Kidney (tissue), 14 donors: ENCODE results near the gene KRT31. TPM values are rescaled to one million over a fixed set of nuclear protein-coding genes. Genes with fewer than 3 reads are reported as not detected.

Experiments used
- DNase-seq, 5 donors: peaks; one replicate each; pipeline ENCODE4 v3.0.0-alpha.2; 2013 to 2020
- FAIRE-seq: peaks from 2 replicates; lab custom pipeline; 2012; peaks lifted over from hg19 to GRCh38; lab: Jason Lieb, UNC
- H3K27ac ChIP-seq, 2 donors: one replicate each; pipeline ENCODE4 v1.7.0; 2013; ENCODE audit warnings: low read depth in 2 of 2, low read length in 2 of 2, inconsistent platforms in 1 of 2
- H3K27me3 ChIP-seq: one replicate; pipeline ENCODE4 v1.7.1; 2013; ENCODE audit warnings: low read length, inconsistent platforms; ENCODE audit not compliant: control insufficient read depth, insufficient read depth
- H3K36me3 ChIP-seq, 3 donors: one replicate each; pipeline versions ENCODE4 v1.7.0 to v1.7.1; 2013; ENCODE audit warnings: low read length in 3 of 3, control low read depth in 1 of 3, inconsistent platforms in 1 of 3; ENCODE audit not compliant: insufficient read depth in 3 of 3, control insufficient read depth in 2 of 3
- H3K4me1 ChIP-seq, 3 donors: one replicate each; pipeline versions ENCODE4 v1.7.0 to v1.7.1; 2013; ENCODE audit warnings: low read length in 3 of 3, inconsistent platforms in 1 of 3, low read depth in 1 of 3; ENCODE audit not compliant: control insufficient read depth in 2 of 3, insufficient read depth in 2 of 3
- H3K4me3 ChIP-seq, 3 donors: one replicate each; pipeline versions ENCODE4 v1.7.0 to v1.8.1; 2013; ENCODE audit warnings: low read length in 3 of 3, control low read depth in 1 of 3, inconsistent platforms in 1 of 3
- H3K9ac ChIP-seq, 3 donors: one replicate each; pipeline versions ENCODE4 v1.7.0 to v1.7.1; 2013; ENCODE audit warnings: low read length in 3 of 3, control low read depth in 1 of 3, inconsistent platforms in 1 of 3
- H3K9me3 ChIP-seq, 3 donors: one replicate each; pipeline versions ENCODE4 v1.7.0 to v1.7.1; 2013; ENCODE audit warnings: low read length in 3 of 3, control low read depth in 1 of 3, inconsistent platforms in 1 of 3; ENCODE audit not compliant: control insufficient read depth in 2 of 3, insufficient read depth in 1 of 3
- CTCF ChIP-seq: IDR thresholded peaks from 3 replicates; pipeline ENCODE4 v1.5.1; 2012; ENCODE audit warnings: mild to moderate bottlenecking, moderate library complexity, borderline replicate concordance; ENCODE audit not compliant: insufficient read depth; ENCODE audit errors: extremely low read depth
- intact Hi-C: fragments of 100-400 bp; cut with DNase I; formaldehyde crosslinking; loops from one replicate; pipeline ENCODE4 v1.11.1; 2022
- polyA plus RNA-seq: library from polyadenylated mRNA; stranded (reverse); fragments of 350-450 nt; fragmentation: Illumina TruSeq; extraction: RNeasy Lipid Tissue Mini Kit (QIAGEN cat#74804); gene quantifications from one replicate; pipeline ENCODE4 v1.2.3, GENCODE V29; 2014; ENCODE audit warnings: low read depth, low replicate concordance; ENCODE audit not compliant: insufficient read depth
- total RNA-seq: library from RNA; stranded (reverse); fragmentation: NEBNext Ultra II Directional; extraction: Animal tissue kit (Norgen Biotek cat#: 25700); gene quantifications from one replicate; pipeline ENCODE4 v1.2.1, GENCODE V29; 2021
- donor health status: control.
- donor health status: control.
- donor health status: control.
- donor health status: control.
- donor health status: control.
- donor health status: DM: yes; HTN: yes; CAD: no.
- donor health status: Normal renal cell carcinoma (clear cell type).

Gene KRT31
- total and polyA plus RNA-seq, 2 donors from 2014 or later = not detected

- no peak for TF ChIP-seq CTCF
- DNase-seq (no peak), FAIRE-seq (no peak)
- H3K9ac ChIP-seq = no peak overlapping the region
- no peak overlapping the region for H3K4me3 ChIP-seq
- peaks cover 2 to 16% (median 8%) of the 10 kb centered on the region in 3 donors for H3K4me1 ChIP-seq
- H3K9me3 ChIP-seq = no peaks in the 10 kb centered on the region
- no peaks in the 10 kb centered on the region for H3K27me3 ChIP-seq
- intact Hi-C loops = no loop called here
- H3K27ac ChIP-seq = no peak overlapping the region
- no peaks in the 10 kb centered on the region for H3K36me3 ChIP-seq
Observed at GRCh38 chr17:41417576-41418015, 20.2 kb upstream of the KRT31 start.

GRCh38 chr17:41417127-41417526, 19.7 kb upstream of the KRT31 start:
- Histone ChIP-seq H3K9me3 (no peaks in the 10 kb centered on the region), H3K27ac (peak overlapping the region; percentile 23 to 30), H3K4me3 (no peak overlapping the region), H3K27me3 (no peaks in the 10 kb centered on the region), H3K9ac (no peak overlapping the region), H3K36me3 (no peaks in the 10 kb centered on the region), H3K4me1 (peaks cover 2 to 16% (median 8%) of the 10 kb centered on the region in 3 donors)
- DNase-seq (no peak), FAIRE-seq (no peak)
- TF ChIP-seq CTCF = no peak
- intact Hi-C loops = no loop called here

- Histone ChIP-seq H3K36me3 (no peaks in the 10 kb centered on the region), H3K4me3 (no peak overlapping the region), H3K27me3 (no peaks in the 10 kb centered on the region), H3K27ac (peak overlapping the region; percentile 30 to 48), H3K4me1 (peaks cover 2 to 16% (median 8%) of the 10 kb centered on the region in 3 donors), H3K9me3 (no peaks in the 10 kb centered on the region), H3K9ac (no peak overlapping the region)
- DNase-seq = peak in 2 of 5 donors; percentile 44 to 53
- no peak for FAIRE-seq
- TF ChIP-seq CTCF = no peak
- intact Hi-C loops = no loop called here
Observed at GRCh38 chr17:41416479-41416878, 19.1 kb upstream of the KRT31 start.

GRCh38 chr17:41415833-41416335, 18.5 kb upstream of the KRT31 start:
- H3K27ac ChIP-seq = peak overlapping the region; percentile 30 to 59
- H3K9me3 ChIP-seq = no peaks in the 10 kb centered on the region
- H3K4me3 ChIP-seq = no peak overlapping the region
- H3K4me1 ChIP-seq = peaks cover 2 to 16% (median 8%) of the 10 kb centered on the region in 3 donors
- intact Hi-C loops = no loop called here
- no peaks in the 10 kb centered on the region for H3K27me3 ChIP-seq
- H3K9ac ChIP-seq = no peak overlapping the region
- H3K36me3 ChIP-seq = no peaks in the 10 kb centered on the region
- DNase-seq = peak in 3 of 5 donors; percentile 20 to 62 (median 26)
- no peak for TF ChIP-seq CTCF
- peak; percentile 58 for FAIRE-seq
